ENCODE results near the gene MMS22L. TPM values are rescaled to one million over a fixed set of nuclear protein-coding genes. Genes with fewer than 3 reads are reported as not detected.

MMS22L gene, protein sequence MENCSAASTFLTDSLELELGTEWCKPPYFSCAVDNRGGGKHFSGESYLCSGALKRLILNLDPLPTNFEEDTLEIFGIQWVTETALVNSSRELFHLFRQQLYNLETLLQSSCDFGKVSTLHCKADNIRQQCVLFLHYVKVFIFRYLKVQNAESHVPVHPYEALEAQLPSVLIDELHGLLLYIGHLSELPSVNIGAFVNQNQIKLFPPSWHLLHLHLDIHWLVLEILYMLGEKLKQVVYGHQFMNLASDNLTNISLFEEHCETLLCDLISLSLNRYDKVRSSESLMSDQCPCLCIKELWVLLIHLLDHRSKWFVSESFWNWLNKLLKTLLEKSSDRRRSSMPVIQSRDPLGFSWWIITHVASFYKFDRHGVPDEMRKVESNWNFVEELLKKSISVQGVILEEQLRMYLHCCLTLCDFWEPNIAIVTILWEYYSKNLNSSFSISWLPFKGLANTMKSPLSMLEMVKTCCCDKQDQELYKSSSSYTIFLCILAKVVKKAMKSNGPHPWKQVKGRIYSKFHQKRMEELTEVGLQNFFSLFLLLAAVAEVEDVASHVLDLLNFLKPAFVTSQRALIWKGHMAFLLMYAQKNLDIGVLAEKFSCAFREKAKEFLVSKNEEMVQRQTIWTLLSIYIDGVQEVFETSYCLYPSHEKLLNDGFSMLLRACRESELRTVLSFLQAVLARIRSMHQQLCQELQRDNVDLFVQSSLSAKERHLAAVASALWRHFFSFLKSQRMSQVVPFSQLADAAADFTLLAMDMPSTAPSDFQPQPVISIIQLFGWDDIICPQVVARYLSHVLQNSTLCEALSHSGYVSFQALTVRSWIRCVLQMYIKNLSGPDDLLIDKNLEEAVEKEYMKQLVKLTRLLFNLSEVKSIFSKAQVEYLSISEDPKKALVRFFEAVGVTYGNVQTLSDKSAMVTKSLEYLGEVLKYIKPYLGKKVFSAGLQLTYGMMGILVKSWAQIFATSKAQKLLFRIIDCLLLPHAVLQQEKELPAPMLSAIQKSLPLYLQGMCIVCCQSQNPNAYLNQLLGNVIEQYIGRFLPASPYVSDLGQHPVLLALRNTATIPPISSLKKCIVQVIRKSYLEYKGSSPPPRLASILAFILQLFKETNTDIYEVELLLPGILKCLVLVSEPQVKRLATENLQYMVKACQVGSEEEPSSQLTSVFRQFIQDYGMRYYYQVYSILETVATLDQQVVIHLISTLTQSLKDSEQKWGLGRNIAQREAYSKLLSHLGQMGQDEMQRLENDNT
- 6.9 and 21.8 TPM in 2 replicates for total RNA-seq

DNA sequence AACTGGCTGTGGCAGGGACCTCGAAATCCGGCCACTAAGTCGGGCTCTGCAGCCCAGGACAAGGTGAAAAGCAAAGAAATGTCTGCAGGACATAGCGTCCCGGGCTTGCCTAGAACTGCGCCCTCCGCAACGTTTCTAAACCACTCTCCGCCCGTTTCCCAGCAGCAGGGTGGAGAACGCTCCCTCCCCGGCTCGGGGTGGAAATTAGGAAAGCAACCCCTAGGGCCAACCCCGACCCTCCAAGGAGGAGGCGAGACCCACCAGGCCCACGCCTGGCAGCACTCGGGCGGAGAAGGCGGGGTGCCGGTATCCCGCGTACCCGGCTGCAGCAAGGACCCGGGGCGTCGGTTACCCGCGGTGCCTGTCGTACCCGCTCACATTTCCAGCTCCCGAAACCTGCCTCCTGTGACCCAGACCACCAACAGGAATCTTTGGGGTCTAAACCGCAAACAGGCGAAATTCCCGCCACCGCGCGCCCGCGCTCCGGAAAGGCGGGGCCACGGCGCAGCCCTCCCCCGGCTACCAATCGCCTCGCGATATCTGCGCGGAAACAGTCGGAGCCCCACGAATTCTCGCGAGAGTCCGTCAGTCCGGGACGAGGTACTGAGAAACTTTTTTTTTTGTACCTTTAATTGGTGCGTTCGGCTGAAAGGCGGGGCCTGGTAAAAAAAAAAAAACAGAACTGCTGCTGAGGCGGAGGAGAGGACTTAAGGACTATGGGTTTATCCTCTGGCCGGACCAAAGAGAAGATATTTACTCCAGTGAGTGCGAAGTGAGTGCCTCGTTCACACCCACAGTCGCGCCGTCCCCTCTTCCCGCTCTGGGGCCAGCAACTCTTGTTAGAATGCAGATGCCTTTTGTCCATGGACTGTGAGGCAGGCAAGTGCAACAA is at the start of gene MMS22L:
TSS of gene MMS22L (minus strand) at position 491 of the 892 bp plus-strand sequence. CDS start 739 bp downstream, outside the sequence.

All from smooth muscle cell of trachea (primary cell).